ENCODE results near the gene EFCAB6.

EFCAB6 gene

DNA sequence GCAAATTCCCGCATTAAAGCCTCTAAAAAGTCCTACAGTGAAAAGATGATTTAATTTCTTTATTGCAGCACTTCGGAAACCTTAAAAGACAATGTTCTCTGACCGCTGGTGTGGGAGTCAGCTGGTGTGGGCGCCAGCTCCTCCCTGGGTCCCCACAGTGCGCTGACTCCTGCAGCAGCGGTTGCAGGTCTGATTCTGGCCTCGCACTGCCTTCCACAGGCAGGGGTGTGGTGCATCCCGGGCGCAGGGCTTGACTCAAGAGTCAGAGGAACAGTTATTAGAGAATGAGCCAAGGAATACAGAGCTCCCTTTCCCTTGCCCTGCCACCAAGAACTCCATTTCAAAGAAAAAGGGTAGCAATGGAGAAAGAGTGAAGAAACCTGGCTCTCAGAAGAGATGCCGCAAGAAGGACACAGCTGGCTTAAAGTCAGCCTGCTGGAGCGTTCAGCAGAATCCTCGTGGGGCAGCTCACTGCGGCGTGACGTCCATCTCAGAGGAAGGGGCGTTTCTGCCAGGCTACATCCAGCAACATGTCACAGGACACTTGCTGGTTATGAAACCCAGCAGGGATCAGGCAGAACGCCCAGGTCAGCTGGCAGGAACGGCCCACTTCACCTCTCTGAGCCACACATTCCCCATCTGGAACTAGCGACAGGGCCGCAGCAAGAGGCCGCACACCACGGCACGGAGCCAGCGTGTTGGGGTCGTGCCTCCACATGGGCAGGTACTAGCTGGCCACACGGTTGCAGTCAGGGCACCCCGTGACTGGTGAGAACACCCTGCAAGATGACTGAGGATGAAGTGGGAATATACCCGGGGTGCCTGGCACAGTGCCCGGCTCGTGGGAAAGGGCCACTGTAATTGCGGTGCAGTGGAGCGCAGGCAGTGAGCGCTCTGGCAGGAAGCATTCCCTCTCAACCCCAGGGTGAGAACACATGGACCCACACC is 18.1 kb upstream of the EFCAB6 start:
- DNase-seq: no peak

- no peak for DNase-seq
Observed at GRCh38 chr22:43828998-43829782, 17.1 kb upstream of the EFCAB6 start.

DNA sequence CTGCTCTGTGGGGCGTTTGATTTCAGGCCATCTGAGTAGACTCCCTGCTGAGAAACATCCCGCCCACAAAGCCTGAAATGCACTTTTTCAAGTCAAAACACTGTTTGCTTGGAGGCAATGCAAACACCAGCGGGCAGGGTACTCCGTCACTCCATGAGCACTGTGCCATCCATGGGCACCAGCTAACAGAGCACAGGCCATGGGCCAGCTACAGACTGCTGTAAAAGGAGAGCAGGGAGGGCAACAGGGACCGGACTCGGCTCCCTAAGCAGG is 16.6 kb upstream of the EFCAB6 start:
- no peak for DNase-seq

- no peak for DNase-seq
Observed at GRCh38 chr22:43827926-43828724, 16.0 kb upstream of the EFCAB6 start.

- no peak for DNase-seq
Observed at GRCh38 chr22:43827003-43827735, 15.1 kb upstream of the EFCAB6 start.

DNA sequence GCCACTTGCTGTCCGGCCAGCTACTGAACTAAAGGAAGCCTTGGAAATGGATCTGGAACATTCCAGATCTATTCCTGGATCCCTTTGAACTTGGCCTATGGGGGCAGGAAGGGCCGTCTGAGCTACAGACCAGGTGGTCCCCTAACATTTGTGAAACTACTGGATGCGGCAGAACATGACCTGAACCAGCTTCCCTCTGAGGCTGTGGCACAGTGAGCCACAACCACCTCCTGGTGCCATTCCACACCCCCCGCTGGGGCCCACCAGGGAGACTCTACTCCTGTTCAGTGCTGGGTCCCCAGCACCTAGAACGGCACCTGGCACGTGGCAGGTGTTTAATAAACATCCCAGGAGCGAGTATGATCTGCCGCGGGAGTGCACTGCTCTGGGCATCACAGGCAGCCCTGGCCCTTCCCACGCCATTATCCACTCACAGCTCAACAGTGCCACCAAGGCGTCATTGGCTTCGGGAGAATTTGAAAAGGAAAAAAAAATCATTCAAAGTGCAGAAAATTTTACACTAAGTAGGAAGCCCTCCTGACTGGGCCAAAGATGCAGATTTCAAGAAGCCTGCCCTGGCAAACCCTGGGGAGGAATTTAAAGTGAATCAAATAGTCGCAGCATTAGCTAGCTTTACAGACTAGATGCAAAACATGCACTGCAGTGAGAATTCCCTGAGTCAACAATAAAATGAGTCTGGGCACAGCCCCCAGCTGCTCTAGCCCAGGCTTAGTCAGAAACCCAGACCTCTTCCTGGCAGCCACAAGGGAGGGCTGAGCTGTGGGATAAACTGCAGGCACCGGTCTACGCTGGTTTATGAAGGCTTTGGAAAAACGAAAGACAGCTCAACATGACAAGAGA is 14.3 kb upstream of the EFCAB6 start:
- DNase-seq: no peak

DNA sequence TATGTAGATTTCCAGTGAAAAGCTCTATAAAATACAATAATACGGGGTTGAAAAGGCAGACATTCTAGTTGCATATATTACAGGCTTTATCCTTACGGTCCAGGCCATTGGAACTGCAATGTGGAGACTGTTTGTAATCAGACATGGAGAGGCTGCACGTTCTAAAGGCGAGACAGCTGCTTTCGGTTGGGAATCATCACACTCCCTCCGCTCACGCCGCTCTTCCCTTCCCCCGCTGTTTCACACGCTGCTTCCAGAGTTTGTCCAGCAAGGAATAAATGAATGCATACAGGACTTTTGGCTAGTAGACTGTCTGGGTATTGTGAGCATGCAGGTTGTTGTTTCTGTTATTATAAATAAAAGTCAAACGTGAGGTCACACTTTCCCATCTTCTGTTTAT is 13.5 kb upstream of the EFCAB6 start:
- no peak for DNase-seq

DNA sequence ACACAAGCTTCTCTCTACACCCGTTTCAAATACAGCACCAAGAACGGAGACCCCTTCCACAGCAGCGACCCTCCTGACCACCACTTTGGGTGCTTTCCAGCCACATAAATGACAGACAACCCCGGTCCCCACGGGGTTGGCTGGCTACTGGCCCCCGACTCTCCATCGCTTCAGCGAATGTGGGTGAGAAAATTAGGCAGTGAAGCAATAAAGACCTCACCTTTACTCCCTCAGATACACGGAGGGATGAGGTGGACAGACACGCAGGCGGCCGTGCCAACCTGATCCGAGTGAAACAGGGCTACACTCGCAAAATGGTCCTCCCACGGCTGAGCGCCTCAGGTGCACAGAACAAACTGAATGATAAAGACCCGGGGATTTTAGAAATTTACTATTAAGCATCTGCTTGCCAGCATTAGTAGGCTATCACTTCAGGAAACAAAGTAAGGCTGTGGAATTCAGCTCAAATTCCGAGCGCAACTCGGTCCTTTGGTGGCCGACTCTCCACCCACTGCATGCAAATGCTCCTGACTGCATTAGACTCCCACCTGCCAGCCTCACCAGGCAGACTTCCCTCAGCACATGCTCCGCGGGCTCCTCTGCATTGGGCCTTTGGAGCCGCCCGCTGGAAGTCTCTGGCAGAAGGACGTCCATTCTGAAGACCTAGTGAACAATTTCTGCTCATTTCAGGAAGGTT is 12.8 kb upstream of the EFCAB6 start:
- no peak for DNase-seq

DNA sequence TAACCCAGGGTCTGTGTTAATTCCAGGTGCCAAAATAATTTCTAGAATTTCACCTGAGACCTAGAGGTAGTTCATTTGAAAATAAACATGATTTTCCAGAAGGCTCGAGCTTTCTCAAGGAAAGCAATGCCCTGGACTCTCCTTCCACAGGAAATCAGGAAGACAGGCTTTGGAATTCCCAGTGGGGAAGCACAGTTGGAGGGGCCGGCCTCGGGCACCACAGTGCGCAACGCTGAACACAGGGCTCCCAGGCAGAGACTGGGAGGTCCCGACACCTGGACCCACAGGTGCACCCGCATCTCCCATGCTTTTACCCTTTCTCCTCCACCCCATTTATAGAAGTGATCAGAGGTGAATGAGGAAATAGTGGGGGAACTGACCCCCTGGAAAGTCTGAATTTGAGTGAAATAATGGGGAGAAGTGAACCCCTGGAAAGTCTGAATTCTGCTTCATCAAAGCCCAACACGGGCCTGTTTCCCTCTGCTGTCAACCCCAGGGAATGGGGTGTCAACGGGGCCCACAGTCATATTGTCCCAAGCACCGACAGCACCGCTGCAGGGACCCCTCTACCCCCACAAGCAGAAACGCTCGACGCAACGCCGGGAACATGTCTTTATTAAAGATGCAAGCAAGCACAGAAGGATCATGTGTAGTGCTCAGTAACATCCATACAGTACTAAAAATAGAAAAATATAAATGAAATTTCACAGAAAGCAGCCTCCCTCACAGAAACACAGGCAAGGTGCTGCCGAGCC is 12.0 kb upstream of the EFCAB6 start:
- DNase-seq: no peak

DNA sequence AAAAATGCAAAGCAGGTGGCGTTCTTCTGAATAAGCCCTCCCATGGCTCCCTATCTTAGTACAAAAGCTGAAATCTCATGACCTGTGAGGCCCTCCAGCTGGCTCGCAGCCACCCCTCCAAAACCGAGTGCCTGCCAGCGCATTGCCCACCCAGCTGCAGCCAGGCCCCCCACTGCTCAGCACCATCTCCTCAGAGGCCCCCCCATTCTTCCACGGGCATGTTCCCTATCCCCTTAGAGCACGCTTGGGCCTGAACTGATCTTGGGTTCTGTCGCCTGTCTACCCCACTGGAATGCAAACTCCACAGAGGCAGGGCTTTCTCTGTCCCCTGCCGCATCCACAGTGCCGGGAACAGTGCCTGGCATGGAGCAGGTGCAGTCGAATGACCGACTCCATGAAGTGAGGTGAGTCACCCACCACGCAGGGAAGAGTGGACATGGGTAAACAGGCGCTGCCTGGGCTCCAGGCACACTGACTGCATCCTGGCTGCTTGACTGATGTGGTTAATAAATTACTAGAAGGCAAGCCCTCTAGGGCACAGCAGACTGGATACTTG is 11.3 kb upstream of the EFCAB6 start:
- no peak for DNase-seq

GRCh38 chr22:43821606-43822425 is 9.7 kb upstream of the EFCAB6 start:
- DNase-seq: no peak

DNA sequence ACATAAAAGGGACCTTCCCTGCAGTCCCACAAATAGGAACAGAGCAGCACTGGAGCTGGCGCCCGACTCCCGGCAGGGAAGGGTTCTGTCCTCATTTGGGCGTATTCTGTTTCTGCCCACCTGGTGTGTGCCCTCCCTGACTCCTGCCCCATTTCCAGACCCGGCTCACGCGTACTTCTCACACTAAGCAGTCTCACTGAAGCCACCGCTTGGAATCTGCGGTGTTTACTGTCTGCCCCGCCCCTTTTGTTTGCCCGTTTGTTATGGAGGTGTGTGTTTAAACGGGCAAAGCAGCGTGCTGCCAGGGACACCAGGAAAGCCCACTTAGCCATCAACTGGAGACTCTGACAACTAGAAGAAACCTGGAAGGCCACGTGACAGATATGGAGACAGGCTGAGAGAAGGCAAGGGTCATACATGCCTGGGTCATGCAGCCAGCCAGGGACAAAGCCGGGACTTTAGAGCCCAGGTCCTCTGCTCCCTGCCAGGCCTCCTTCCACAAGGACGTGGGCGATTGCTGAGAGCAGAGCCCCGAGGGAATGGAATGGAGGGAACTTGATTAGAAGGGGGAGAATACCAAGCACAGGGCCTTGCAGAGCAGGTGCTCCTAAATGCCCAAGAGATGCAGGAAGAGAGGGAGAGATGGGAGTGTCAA is 8.7 kb upstream of the EFCAB6 start:
- DNase-seq: no peak

- DNase-seq: no peak
Observed at GRCh38 chr22:43819931-43820640, 8.0 kb upstream of the EFCAB6 start.

DNA sequence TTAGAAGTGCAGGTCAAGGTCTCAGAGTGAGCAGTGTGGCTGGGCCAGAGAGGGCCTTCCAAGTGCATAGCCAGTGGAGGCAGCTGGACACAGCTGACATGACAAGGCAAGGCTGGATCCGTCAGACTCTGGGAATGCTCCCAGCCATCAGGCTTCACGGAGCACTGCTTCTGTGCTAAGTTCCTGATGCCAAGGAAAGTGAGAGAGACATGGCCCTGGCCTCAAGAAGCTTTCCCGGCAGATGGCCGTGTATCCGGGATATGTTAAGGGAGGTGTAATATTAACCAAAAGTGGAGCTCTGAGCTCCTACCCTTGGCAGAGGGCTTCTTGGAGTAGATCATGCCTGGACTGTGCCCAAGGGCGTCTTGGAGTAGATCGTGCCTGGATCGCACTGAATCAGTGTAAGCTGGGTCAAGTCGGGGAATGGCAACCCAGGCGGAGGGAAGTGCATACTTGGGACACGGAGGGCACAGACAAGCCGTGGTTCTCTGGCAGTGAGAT is 7.4 kb upstream of the EFCAB6 start:
- DNase-seq: no peak

GRCh38 chr22:43818981-43819380 is 6.9 kb upstream of the EFCAB6 start:
- no peak for DNase-seq

DNA sequence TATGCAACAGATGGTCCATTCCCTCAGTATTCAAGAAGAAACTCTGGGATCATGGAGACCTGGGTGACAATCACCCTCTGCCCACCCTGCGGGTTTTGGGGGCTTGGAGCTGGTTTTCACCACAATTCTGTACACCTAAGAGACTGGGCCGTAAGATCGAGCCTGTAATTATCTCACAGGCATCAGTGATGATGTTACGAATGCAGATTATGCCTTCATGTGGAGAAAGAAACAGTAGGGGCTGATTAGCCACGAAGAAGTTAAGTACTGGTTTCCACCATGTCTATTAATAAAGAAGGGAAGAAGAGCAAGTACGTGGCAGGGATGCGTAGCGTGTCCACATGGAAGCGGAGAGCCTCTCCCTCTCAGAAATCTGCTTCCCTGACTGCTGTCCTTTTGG is 5.3 kb upstream of the EFCAB6 start:
- DNase-seq: no peak

GRCh38 chr22:43814264-43814663 is 2.2 kb upstream of the EFCAB6 start:
- no peak for DNase-seq

- no peak for DNase-seq
Observed at GRCh38 chr22:43812890-43813289, 785 bp upstream of the EFCAB6 start.

Measured in SIG-M5 (cell line).